GM03348 (cell line): ENCODE data around the gene PRDM5.

Experiments
- DNase-seq: peaks from one replicate; pipeline ENCODE4 v3.0.0; 2012; ENCODE audit warnings: low spot score

Gene PRDM5

GRCh38 chr4:120903419-120903818, 19.1 kb downstream of the PRDM5 start:
- no peak for DNase-seq

GRCh38 chr4:120902925-120903324, 19.6 kb downstream of the PRDM5 start:
- no peak for DNase-seq

- no peak for DNase-seq
These were observed 20.8 kb downstream of the PRDM5 start for GRCh38 chr4:120901731-120902130.

- DNase-seq: no peak
These were observed 24.4 kb downstream of the PRDM5 start for GRCh38 chr4:120897981-120898719.

GRCh38 chr4:120895554-120895953, 27.0 kb downstream of the PRDM5 start:
- DNase-seq: no peak

GRCh38 chr4:120893314-120893713, 29.2 kb downstream of the PRDM5 start:
- DNase-seq: no peak

- DNase-seq: no peak
These were observed 36.3 kb downstream of the PRDM5 start for GRCh38 chr4:120886191-120886590.

- no peak for DNase-seq
These were observed 40.7 kb downstream of the PRDM5 start for GRCh38 chr4:120881846-120882245.

- no peak for DNase-seq
These were observed 41.2 kb downstream of the PRDM5 start for GRCh38 chr4:120881351-120881750.

- DNase-seq: no peak
These were observed 45.5 kb downstream of the PRDM5 start for GRCh38 chr4:120877021-120877420.

- no peak for DNase-seq
These were observed 47.4 kb downstream of the PRDM5 start for GRCh38 chr4:120874792-120875774.

GRCh38 chr4:120873554-120873953, 49.0 kb downstream of the PRDM5 start:
- no peak for DNase-seq

- no peak for DNase-seq
These were observed 51.4 kb downstream of the PRDM5 start for GRCh38 chr4:120871173-120871572.

GRCh38 chr4:120870279-120870673, 52.2 kb downstream of the PRDM5 start:
- DNase-seq: no peak

- no peak for DNase-seq
These were observed 52.8 kb downstream of the PRDM5 start for GRCh38 chr4:120869613-120870278.

- no peak for DNase-seq
These were observed 55.0 kb downstream of the PRDM5 start for GRCh38 chr4:120867506-120867905.

GRCh38 chr4:120865985-120866384, 56.5 kb downstream of the PRDM5 start:
- DNase-seq: no peak

- DNase-seq: no peak
These were observed 57.6 kb downstream of the PRDM5 start for GRCh38 chr4:120864969-120865368.

- no peak for DNase-seq
These were observed 60.1 kb downstream of the PRDM5 start for GRCh38 chr4:120862432-120862831.

GRCh38 chr4:120861852-120862251, 60.7 kb downstream of the PRDM5 start:
- no peak for DNase-seq

- DNase-seq: no peak
These were observed 63.8 kb downstream of the PRDM5 start for GRCh38 chr4:120858776-120859175.

- DNase-seq: no peak
These were observed 65.2 kb downstream of the PRDM5 start for GRCh38 chr4:120857312-120857711.

GRCh38 chr4:120856294-120856693, 66.2 kb downstream of the PRDM5 start:
- DNase-seq: no peak
